PFSK-1 (cell line): Measurements from ENCODE around the gene AHDC1.

ENCODE experiments used
- FOXP2 ChIP-seq: optimal IDR thresholded peaks from 2 replicates; pipeline ENCODE3; 2011; ENCODE audit warnings: borderline replicate concordance, control low read depth, inconsistent platforms; ENCODE audit not compliant: insufficient read depth; ENCODE audit errors: extremely low read length, extremely low read depth
- POLR2AphosphoS5 ChIP-seq: IDR thresholded peaks from 2 replicates; pipeline ENCODE4 v1.6.1; 2012; ENCODE audit warnings: low read depth, mild to moderate bottlenecking, control low read depth, low read length, moderate library complexity
- SIN3A ChIP-seq: IDR thresholded peaks from 2 replicates; pipeline ENCODE4 v1.6.1; 2012; ENCODE audit warnings: mild to moderate bottlenecking, low read length, moderate library complexity, borderline replicate concordance; ENCODE audit not compliant: insufficient read depth
- TAF1 ChIP-seq: IDR thresholded peaks from 2 replicates; pipeline ENCODE4 v1.6.1; 2012; ENCODE audit warnings: low read length, control low read depth, borderline replicate concordance; ENCODE audit not compliant: insufficient read depth
- TF ChIP-seq, protein P1 (sequence below), 2 experiments: IDR thresholded peaks; 2 replicates each; pipeline versions ENCODE4 v1.6.1 to v1.8.0; 2011 to 2012; ENCODE audit warnings: low read depth in 2 of 2, low read length in 2 of 2, control low read depth in 1 of 2, inconsistent platforms in 1 of 2, mild to moderate bottlenecking in 1 of 2, moderate library complexity in 1 of 2; ENCODE audit not compliant: insufficient read depth in 1 of 2

AHDC1 gene

DNA sequence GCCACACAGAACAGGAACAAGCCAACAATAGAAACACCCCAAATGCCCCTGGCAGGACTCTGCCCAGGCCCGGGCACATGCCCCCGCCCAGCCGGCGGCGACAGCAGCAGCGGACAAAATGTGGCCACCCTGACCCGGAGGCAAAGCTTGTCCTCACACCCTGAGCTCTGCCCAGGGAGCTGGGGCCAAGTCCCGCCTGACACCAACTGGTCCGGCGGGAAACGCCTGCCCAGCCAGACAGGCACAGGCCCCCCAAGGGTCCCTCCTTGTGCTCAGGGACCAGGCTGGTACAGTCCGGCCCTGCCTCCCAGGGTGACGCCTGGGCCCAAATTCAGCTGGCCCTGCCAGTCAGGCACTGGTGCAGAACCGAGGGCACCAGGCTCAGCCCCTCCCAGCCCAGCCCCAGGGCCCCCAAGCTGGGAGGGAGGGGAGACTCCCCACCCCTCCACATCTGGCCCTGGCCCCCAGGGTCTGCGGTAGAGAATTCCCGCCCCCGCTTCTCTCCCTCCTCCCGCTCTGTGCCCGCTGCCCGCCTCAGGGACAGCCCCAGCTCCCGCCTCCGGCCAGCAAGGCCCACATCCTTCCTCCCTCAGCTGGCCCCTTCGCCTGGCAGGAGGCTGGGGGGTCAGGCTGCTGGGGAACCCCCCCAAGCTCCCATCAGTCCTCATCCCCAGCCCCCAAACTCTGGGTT, 2.0 kb downstream of the AHDC1 start:
- TF ChIP-seq POLR2AphosphoS5 (no peak), SIN3A (no peak), FOXP2 (no peak), TAF1 (no peak)

DNA sequence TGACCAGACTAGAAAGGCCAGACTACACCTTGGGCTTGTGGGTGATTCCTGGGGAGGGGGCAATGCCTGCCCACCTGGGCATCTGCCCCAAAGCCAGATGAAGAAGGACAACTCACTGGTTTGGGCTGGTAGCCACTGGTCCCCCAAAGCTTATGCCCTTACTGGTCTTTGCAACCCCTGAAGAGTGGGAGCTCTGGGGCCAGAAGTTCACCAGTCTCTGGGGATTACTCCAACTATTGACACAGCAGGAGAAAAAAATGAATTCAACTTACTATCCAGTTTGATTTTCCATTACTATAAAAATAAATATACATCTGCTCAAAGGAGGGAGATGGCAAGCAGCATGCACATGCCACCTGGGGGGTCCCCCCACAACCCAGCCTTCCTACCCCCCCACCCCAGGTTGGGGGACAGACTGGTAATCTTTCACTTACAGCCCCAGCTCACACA, 2.6 kb downstream of the AHDC1 start:
- no peak for TF ChIP-seq POLR2AphosphoS5
- TF ChIP-seq SIN3A, result no peak
- TF ChIP-seq, protein P1, sequence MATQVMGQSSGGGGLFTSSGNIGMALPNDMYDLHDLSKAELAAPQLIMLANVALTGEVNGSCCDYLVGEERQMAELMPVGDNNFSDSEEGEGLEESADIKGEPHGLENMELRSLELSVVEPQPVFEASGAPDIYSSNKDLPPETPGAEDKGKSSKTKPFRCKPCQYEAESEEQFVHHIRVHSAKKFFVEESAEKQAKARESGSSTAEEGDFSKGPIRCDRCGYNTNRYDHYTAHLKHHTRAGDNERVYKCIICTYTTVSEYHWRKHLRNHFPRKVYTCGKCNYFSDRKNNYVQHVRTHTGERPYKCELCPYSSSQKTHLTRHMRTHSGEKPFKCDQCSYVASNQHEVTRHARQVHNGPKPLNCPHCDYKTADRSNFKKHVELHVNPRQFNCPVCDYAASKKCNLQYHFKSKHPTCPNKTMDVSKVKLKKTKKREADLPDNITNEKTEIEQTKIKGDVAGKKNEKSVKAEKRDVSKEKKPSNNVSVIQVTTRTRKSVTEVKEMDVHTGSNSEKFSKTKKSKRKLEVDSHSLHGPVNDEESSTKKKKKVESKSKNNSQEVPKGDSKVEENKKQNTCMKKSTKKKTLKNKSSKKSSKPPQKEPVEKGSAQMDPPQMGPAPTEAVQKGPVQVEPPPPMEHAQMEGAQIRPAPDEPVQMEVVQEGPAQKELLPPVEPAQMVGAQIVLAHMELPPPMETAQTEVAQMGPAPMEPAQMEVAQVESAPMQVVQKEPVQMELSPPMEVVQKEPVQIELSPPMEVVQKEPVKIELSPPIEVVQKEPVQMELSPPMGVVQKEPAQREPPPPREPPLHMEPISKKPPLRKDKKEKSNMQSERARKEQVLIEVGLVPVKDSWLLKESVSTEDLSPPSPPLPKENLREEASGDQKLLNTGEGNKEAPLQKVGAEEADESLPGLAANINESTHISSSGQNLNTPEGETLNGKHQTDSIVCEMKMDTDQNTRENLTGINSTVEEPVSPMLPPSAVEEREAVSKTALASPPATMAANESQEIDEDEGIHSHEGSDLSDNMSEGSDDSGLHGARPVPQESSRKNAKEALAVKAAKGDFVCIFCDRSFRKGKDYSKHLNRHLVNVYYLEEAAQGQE (IDR thresholded peaks at IDR 0.05; ENCODE audit: insufficient read depth in 1 of 2, low read depth in 2 of 2, low read length in 2 of 2), result no peak
- no peak for TF ChIP-seq FOXP2
- TF ChIP-seq TAF1, result no peak

DNA sequence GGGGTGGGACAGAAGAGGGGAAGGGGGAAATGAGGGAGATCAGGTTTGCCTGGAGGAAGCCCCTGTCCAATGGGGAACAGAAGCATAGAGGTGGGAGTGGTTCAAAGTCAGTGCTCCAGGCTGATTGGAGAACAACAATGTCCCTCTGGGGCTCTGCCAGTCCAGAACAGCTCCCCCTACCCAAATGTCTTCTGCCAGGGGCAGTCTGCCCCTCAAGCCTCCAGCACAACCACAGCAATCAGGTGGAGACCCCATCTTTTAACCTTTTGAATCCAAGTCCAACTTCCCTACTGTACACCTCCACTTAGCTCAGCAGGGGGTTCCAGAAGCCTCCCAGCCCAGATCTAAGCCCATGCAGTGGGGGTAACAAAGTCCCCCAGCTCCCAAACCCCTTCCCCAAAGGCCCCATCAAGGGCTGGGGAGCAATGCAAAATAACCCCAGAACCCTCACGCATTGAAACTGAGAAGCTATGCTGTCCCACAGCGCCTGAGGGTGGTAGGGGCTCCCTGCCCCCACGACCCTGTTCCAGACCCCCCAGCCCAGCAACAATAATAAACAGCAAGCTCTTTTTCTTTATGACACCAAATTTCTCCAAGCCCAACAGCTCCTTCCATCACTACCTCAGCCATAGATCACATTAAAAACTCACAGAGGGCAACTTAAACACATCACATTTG, 3.3 kb downstream of the AHDC1 start:
- TF ChIP-seq POLR2AphosphoS5, result no peak
- TF ChIP-seq, protein P1 (IDR thresholded peaks at IDR 0.05; ENCODE audit: insufficient read depth in 1 of 2, low read depth in 2 of 2, low read length in 2 of 2), result no peak
- no peak for TF ChIP-seq TAF1
- TF ChIP-seq FOXP2, result no peak
- no peak for TF ChIP-seq SIN3A

DNA sequence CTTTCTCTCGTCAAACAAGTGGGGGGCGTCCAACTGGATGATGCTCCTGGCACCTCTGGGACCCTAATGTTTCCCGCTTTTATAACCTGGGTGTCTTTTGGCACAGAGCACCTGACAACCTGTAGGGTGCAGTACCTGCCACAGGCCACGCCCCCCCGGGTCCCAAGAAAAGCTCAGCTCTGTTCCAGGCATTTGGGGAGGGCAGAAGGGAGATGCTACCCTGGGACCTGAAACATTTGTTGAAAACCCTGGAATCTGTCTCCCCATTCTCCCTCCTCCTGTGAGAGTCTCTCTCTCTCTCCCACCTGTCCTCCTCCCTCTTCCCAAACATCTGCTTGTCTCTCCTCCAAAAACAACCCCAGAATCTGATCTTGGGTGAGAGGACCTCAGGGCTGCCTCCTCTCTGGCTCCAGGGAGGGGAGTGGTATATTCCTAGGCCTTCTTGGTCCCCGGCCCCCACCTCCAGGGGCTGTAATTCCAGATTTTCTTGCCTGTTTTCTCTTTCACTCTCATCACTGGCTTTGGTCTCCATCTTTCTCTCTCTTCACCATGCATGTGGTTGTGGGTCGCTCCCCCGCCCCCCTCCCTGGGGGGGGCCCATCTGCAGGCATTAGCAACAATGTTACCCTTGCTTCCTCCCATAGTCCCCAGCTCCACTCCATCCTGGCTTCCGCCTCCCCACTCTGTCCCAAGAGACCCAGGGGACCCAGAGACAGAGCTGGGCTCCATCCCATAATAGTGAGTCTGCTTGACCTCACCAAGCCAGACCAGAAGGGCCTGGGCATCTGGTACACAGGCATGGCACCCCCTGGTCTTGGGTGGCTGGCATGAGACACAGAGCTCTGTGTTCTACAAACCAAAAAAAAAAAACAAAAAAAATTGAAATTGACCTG, 4.1 kb downstream of the AHDC1 start:
- TF ChIP-seq POLR2AphosphoS5 (no peak), TAF1 (no peak), SIN3A (no peak), FOXP2 (no peak)
- TF ChIP-seq, protein P1 (IDR thresholded peaks at IDR 0.05; ENCODE audit: insufficient read depth in 1 of 2, low read depth in 2 of 2, low read length in 2 of 2), result no peak

DNA sequence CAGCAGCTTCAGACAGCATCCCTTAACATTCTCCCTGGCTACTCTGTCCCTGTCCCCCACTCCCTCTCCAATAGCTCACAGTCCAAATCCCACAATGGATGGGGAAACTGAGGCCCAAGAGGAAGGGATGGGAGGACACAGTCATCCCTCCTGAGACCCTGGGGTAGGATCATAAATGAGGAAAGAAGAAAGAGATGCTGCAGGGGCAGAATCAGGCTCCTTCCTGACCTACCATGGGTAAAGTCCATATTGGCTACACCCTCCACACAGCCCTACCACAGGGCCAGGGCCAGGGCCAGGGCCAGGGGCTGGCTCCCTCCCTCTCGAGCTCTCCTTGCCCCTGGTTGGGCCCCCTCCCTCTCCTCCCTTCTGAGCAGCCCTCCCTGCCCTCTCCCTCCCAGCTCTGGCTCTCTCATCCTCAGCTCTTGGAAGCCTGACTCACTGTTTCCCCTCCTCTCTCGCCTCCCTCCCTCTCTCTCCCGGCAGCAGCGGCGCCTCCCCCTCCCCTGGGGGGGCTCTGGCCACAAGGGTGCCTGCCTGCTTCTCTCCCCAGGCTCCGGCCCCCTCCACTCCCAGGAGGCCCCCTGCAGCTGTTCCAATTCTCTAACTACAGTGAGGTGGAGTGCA, 4.9 kb downstream of the AHDC1 start:
- TF ChIP-seq, protein P1 (IDR thresholded peaks at IDR 0.05; ENCODE audit: insufficient read depth in 1 of 2, low read depth in 2 of 2, low read length in 2 of 2), result no peak
- no peak for TF ChIP-seq SIN3A
